ENCODE data around the gene GIT2.

DNA sequence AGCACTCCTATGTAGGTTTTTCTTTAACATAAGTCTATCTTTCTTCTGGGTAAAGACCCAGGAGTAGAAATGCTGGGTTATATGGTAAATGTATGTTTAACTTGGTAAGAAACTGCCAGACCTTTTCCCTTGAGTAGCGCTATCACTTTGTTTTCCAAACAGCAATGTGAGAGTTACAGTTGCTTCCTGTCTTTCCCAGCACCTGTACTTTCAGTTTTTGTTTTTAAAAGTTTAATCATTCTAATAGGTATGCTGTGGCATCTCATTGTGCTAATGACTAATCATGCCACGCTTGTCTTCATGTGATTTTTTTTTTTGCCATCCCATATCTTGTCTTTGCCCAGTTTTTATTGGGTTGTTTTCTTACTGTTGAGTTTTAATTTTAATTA, 28.1 kb downstream of the GIT2 start:
- TF ChIP-seq, protein P1, sequence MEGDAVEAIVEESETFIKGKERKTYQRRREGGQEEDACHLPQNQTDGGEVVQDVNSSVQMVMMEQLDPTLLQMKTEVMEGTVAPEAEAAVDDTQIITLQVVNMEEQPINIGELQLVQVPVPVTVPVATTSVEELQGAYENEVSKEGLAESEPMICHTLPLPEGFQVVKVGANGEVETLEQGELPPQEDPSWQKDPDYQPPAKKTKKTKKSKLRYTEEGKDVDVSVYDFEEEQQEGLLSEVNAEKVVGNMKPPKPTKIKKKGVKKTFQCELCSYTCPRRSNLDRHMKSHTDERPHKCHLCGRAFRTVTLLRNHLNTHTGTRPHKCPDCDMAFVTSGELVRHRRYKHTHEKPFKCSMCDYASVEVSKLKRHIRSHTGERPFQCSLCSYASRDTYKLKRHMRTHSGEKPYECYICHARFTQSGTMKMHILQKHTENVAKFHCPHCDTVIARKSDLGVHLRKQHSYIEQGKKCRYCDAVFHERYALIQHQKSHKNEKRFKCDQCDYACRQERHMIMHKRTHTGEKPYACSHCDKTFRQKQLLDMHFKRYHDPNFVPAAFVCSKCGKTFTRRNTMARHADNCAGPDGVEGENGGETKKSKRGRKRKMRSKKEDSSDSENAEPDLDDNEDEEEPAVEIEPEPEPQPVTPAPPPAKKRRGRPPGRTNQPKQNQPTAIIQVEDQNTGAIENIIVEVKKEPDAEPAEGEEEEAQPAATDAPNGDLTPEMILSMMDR (conservative IDR thresholded peaks at IDR 0.05) = no peak
- no peak for TF ChIP-seq EZH2 (IDR thresholded peaks at IDR 0.05; ENCODE audit: low read depth)
